ENCODE data around the gene ENOX1. TPM values are rescaled to one million over a fixed set of nuclear protein-coding genes. Genes with fewer than 3 reads are reported as not detected.

The ENOX1 gene
- total RNA-seq, 1 experiment from 2014 or later = 1.8 TPM

GRCh38 chr13:43206838-43207237 lies 579.9 kb downstream of the ENOX1 start:
- DNase-seq (ENCODE audit: unreplicated experiment) = no peak
- intact Hi-C loops (cut with micrococcal nuclease) = no loop called here
- no TSS peak for BruUV-seq (replicated peaks)
- peaks cover 7% of the 10 kb centered on the region for H3K9me3 Mint-ChIP-seq (ENCODE audit: unreplicated experiment)
- H3K4me1 Mint-ChIP-seq (ENCODE audit: insufficient read depth, unreplicated experiment) = no peaks in the 10 kb centered on the region
- TF ChIP-seq CTCF (IDR thresholded peaks at IDR 0.05; ENCODE audit: unreplicated experiment) = no peak
- no peak overlapping the region for H3K4me3 Mint-ChIP-seq (ENCODE audit: unreplicated experiment)
- ChIA-PET POLR2A (interaction anchor here (0.6 kb wide), 1 partner anchor 42 kb away, joined by 3 read pairs; no protein-coding TSS in a partner anchor), CTCF (no interaction called here)
- no peaks in the 10 kb centered on the region for H3K27me3 Mint-ChIP-seq (ENCODE audit: insufficient read depth, unreplicated experiment)
- no peak overlapping the region for H3K27ac Mint-ChIP-seq (ENCODE audit: low read depth, unreplicated experiment)
- H3K36me3 Mint-ChIP-seq (ENCODE audit: insufficient read depth, unreplicated experiment) = no peaks in the 10 kb centered on the region

DNA sequence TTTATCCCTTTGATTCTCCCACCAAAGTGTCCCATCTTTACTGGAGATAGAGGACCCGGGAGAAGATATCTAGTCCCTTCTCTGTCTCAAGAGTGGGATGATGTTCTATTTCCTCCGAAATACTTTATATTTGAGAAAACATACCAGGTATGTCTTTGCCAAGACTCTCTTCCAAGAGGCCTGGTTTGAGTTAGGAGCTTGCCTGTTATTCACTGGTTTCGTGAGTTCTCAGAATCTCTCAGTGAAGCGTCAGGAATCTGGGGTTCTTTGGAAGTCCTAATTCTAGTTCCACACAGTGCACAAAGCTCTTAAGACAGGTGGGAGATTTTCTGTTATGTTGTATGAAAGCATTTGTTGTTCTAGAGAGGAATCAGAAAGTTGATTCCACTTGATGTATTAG lies 581.4 kb downstream of the ENOX1 start:
- DNase-seq (ENCODE audit: unreplicated experiment) = no peak
- H3K27ac Mint-ChIP-seq (ENCODE audit: low read depth, unreplicated experiment) = no peak overlapping the region
- no peaks in the 10 kb centered on the region for H3K36me3 Mint-ChIP-seq (ENCODE audit: insufficient read depth, unreplicated experiment)
- no peaks in the 10 kb centered on the region for H3K4me1 Mint-ChIP-seq (ENCODE audit: insufficient read depth, unreplicated experiment)
- intact Hi-C loops (cut with micrococcal nuclease) = no loop called here
- no peaks in the 10 kb centered on the region for H3K27me3 Mint-ChIP-seq (ENCODE audit: insufficient read depth, unreplicated experiment)
- H3K4me3 Mint-ChIP-seq (ENCODE audit: unreplicated experiment) = no peak overlapping the region
- POLR2A ChIA-PET = no interaction called here
- BruUV-seq (replicated peaks) = no TSS peak
- TF ChIP-seq CTCF (IDR thresholded peaks at IDR 0.05; ENCODE audit: unreplicated experiment) = no peak
- CTCF ChIA-PET = no interaction called here
- peaks cover 7% of the 10 kb centered on the region for H3K9me3 Mint-ChIP-seq (ENCODE audit: unreplicated experiment)

DNA sequence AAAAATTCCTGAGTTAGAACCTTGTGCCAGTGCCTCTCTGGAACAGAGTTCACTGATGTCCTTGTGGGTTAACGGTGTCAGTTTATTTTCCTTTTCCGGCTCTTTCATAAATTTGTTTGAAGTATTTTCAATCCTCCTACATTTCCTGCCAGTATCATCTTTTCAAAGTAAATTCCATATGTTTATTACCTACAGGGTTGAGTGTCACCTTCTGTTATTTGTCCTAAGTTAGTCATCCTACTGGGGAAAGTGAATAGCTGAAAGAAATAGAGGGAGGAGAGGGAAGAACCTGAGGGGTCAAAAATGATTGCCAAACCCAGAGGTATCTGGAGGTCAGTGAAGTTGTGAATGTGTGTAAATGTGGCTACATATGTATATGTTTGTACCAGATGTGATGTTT lies 582.2 kb downstream of the ENOX1 start:
- Mint-ChIP-seq H3K4me1 (ENCODE audit: insufficient read depth, unreplicated experiment) (no peaks in the 10 kb centered on the region), H3K27ac (ENCODE audit: low read depth, unreplicated experiment) (no peak overlapping the region), H3K9me3 (ENCODE audit: unreplicated experiment) (peaks cover 7% of the 10 kb centered on the region), H3K36me3 (ENCODE audit: insufficient read depth, unreplicated experiment) (no peaks in the 10 kb centered on the region), H3K27me3 (ENCODE audit: insufficient read depth, unreplicated experiment) (no peaks in the 10 kb centered on the region), H3K4me3 (ENCODE audit: unreplicated experiment) (no peak overlapping the region)
- ChIA-PET CTCF (no interaction called here), POLR2A (no interaction called here)
- DNase-seq (ENCODE audit: unreplicated experiment) = no peak
- BruUV-seq (replicated peaks) = no TSS peak
- no peak for TF ChIP-seq CTCF (IDR thresholded peaks at IDR 0.05; ENCODE audit: unreplicated experiment)
- intact Hi-C loops (cut with micrococcal nuclease) = no loop called here

GRCh38 chr13:43203781-43204180 lies 583.0 kb downstream of the ENOX1 start:
- TF ChIP-seq CTCF (IDR thresholded peaks at IDR 0.05; ENCODE audit: unreplicated experiment) = no peak
- H3K4me3 Mint-ChIP-seq (ENCODE audit: unreplicated experiment) = no peak overlapping the region
- no peaks in the 10 kb centered on the region for H3K4me1 Mint-ChIP-seq (ENCODE audit: insufficient read depth, unreplicated experiment)
- POLR2A ChIA-PET = no interaction called here
- H3K27ac Mint-ChIP-seq (ENCODE audit: low read depth, unreplicated experiment) = no peak overlapping the region
- H3K36me3 Mint-ChIP-seq (ENCODE audit: insufficient read depth, unreplicated experiment) = no peaks in the 10 kb centered on the region
- CTCF ChIA-PET = interaction anchor here (0.6 kb wide), 1 partner anchor 797 kb away, joined by 4 read pairs; no protein-coding TSS in a partner anchor
- intact Hi-C loops (cut with micrococcal nuclease) = no loop called here
- H3K9me3 Mint-ChIP-seq (ENCODE audit: unreplicated experiment) = peaks cover 7% of the 10 kb centered on the region
- no TSS peak for BruUV-seq (replicated peaks)
- no peaks in the 10 kb centered on the region for H3K27me3 Mint-ChIP-seq (ENCODE audit: insufficient read depth, unreplicated experiment)
- DNase-seq (ENCODE audit: unreplicated experiment) = no peak

Data from MCF 10A (cell line).